A673 (cell line): Measurements from ENCODE around the gene RAP1GAP. TPM values are rescaled to one million over a fixed set of nuclear protein-coding genes. Genes with fewer than 3 reads are reported as not detected.
A peak's percentile ranks its signal among the peaks of the same experiment; 100 is the strongest.

Experiments used
- BruUV-seq: library from RNA; stranded (reverse); fragments of 400-500 nt; replicated peaks from 2 replicates; lab custom pipeline; 2021; lab: Mats Ljungman, UMichigan
- CTCF ChIA-PET: fragments of 300-600 bp; sonication (Branson Sonifier 250); formaldehyde crosslinking; loops from one replicate; lab custom pipeline; 2022; ENCODE audit warnings: antibody characterized with exemption; lab: Charles Lee
- POLR2A ChIA-PET: fragments of 300-600 bp; sonication (Branson Sonifier 250); formaldehyde crosslinking; loops from one replicate; lab custom pipeline; 2022; ENCODE audit warnings: antibody characterized with exemption; ENCODE audit not compliant: low non-redundant PET; lab: Charles Lee
- DNase-seq: peaks from one replicate; pipeline ENCODE4 v3.0.0-alpha.2; 2015; ENCODE audit warnings: low spot score
- H3K27ac ChIP-seq: fragments of 200-600 bp; sonication (generic); 2 replicates; pipeline ENCODE4 v1.5.1; 2016; ENCODE audit warnings: mixed run types, low read depth, mild to moderate bottlenecking, mixed read lengths, antibody characterized with exemption, low read length; ENCODE audit not compliant: poor library complexity, severe bottlenecking
- H3K27me3 ChIP-seq: fragments of 200-600 bp; sonication (generic); replicated peaks from 2 replicates; pipeline ENCODE4 v1.6.1; 2017; ENCODE audit warnings: mixed run types, low read depth, mild to moderate bottlenecking, mixed read lengths, antibody characterized with exemption, low read length; ENCODE audit not compliant: insufficient read depth, poor library complexity
- H3K36me3 ChIP-seq: fragments of 200-600 bp; sonication (generic); 2 replicates; pipeline ENCODE4 v1.6.1; 2016; ENCODE audit warnings: mixed run types, mild to moderate bottlenecking, mixed read lengths, antibody characterized with exemption, low read length; ENCODE audit not compliant: insufficient read depth, poor library complexity, severe bottlenecking
- H3K4me1 ChIP-seq: fragments of 200-600 bp; sonication (generic); 2 replicates; pipeline ENCODE4 v1.6.1; 2017; ENCODE audit warnings: mixed run types, mild to moderate bottlenecking, mixed read lengths, antibody characterized with exemption, low read length; ENCODE audit not compliant: insufficient read depth, poor library complexity, severe bottlenecking
- H3K4me3 ChIP-seq: fragments of 200-600 bp; sonication (generic); 2 replicates; pipeline ENCODE4 v1.5.1; 2016; ENCODE audit warnings: low read depth, mixed run types, mild to moderate bottlenecking, mixed read lengths, low read length; ENCODE audit not compliant: poor library complexity, severe bottlenecking
- H3K9me3 ChIP-seq: fragments of 200-600 bp; sonication (generic); 2 replicates; pipeline ENCODE4 v1.6.1; 2016; ENCODE audit warnings: mixed run types, low read depth, mild to moderate bottlenecking, mixed read lengths, antibody characterized with exemption, low read length; ENCODE audit not compliant: poor library complexity, severe bottlenecking
- EZH2 ChIP-seq: fragments of 200-600 bp; sonication (generic); IDR thresholded peaks from 2 replicates; pipeline ENCODE4 v1.6.1; 2017; ENCODE audit warnings: borderline replicate concordance, low read depth, mild to moderate bottlenecking, mixed read lengths, antibody characterized with exemption, low read length; ENCODE audit not compliant: poor library complexity, severe bottlenecking
- intact Hi-C: fragments of 100-400 bp; cut with micrococcal nuclease; formaldehyde crosslinking; loops from one replicate; pipeline ENCODE4 v1.10.0; 2022; ENCODE audit not compliant: unreplicated experiment
- total RNA-seq: library from RNA; stranded (reverse); gene quantifications from 2 replicates; pipeline ENCODE4 v1.2.3, GENCODE V29; 2021
- TF ChIP-seq, protein P1 (sequence below): fragments of 300-800, 200-600 bp; sonication (generic); conservative IDR thresholded peaks from 2 replicates; pipeline ENCODE4 v1.5.1; 2017; ENCODE audit warnings: low read depth, mild to moderate bottlenecking, antibody characterized with exemption, low read length, moderate library complexity, mixed read lengths

RAP1GAP gene
- total RNA-seq, 1 experiment from 2014 or later, result 37.7 TPM

DNA sequence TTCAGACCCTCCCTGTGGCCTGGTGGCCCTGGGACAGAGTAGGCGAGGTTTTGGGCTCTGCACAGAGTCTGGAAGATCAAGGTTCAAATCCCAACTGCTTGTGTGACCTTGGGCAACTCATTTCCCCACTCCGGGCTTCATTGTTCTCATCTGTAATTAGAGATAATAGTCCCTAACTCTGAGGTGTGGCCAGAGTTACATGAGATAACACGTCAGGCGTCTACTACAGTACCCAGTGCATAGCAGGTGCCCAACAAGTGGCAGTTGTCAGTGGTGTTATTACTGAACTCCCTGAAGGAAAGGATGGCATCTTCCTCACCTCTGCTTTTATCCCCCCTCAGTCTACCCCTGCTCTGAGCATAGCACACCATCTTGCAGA is 20.8 kb downstream of the RAP1GAP start:
- CTCF ChIA-PET, result no interaction called here
- POLR2A ChIA-PET, result no interaction called here
- Histone ChIP-seq H3K27ac (no peak overlapping the region), H3K36me3 (no peaks in the 10 kb centered on the region), H3K27me3 (no peaks in the 10 kb centered on the region), H3K4me3 (no peak overlapping the region), H3K9me3 (no peaks in the 10 kb centered on the region), H3K4me1 (peaks cover 57% of the 10 kb centered on the region)
- TF ChIP-seq EZH2, result no peak
- TF ChIP-seq, protein P1, sequence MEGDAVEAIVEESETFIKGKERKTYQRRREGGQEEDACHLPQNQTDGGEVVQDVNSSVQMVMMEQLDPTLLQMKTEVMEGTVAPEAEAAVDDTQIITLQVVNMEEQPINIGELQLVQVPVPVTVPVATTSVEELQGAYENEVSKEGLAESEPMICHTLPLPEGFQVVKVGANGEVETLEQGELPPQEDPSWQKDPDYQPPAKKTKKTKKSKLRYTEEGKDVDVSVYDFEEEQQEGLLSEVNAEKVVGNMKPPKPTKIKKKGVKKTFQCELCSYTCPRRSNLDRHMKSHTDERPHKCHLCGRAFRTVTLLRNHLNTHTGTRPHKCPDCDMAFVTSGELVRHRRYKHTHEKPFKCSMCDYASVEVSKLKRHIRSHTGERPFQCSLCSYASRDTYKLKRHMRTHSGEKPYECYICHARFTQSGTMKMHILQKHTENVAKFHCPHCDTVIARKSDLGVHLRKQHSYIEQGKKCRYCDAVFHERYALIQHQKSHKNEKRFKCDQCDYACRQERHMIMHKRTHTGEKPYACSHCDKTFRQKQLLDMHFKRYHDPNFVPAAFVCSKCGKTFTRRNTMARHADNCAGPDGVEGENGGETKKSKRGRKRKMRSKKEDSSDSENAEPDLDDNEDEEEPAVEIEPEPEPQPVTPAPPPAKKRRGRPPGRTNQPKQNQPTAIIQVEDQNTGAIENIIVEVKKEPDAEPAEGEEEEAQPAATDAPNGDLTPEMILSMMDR, result no peak
- intact Hi-C loops, result no loop called here
- BruUV-seq, result no TSS peak
- DNase-seq, result no peak

DNA sequence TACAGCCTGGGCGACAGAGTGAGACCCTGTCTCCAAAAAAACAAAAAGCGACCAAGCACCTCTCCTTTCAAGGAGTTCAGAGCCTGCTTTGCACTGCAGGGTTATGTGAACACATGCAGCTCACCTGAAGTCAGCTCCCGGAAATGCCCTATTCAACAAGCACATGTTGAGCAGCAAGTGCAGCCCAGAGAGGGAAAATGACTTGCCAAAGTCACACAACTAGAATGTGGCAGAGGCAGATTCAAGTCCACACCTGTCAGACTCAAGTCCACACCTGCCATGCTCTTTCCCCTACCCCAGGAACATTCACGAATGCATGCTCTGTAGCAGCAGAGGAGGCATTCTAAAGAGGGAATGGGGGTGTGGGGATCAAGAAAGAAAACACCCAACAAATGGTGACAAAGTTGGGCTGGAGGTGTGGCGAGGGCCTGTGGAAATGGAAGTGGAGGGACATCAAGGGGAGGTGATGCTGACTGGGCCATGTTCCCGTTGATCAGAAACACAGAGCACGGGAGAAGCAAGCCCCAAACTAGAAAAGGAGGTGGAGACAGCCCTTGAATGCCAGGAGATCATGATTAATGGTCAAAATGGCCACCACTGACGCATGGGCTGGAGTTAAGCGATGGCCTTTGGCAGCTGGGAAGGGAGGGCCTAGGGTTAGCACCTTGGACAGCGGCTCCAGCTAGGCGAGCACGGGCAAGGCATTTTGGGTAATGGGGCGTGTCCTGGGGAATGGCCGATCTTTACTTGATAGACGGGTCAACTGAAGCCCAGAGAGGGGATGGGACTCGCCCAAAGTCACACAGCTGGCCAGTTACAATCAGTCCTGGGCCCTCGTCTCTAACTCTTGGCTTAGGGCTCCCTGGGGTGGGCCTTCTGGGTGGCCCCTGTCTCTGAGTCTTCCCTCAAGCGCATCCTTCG is 21.5 kb downstream of the RAP1GAP start:
- Histone ChIP-seq H3K4me3 (no peak overlapping the region), H3K4me1 (peaks cover 51% of the 10 kb centered on the region), H3K27me3 (no peaks in the 10 kb centered on the region), H3K9me3 (no peaks in the 10 kb centered on the region), H3K36me3 (no peaks in the 10 kb centered on the region), H3K27ac (no peak overlapping the region)
- intact Hi-C loops, result no loop called here
- no TSS peak for BruUV-seq
- CTCF ChIA-PET, result interaction anchor here (0.5 kb wide), 1 partner anchor 21 kb away, joined by 5 read pairs; no protein-coding TSS in a partner anchor
- no peak for DNase-seq
- POLR2A ChIA-PET, result no interaction called here
- no peak for TF ChIP-seq EZH2
- TF ChIP-seq, protein P1, result no peak

GRCh38 chr1:21645550-21645949 is 23.6 kb downstream of the RAP1GAP start:
- no TSS peak for BruUV-seq

More at GRCh38 chr1:21645550-21645949, 23.6 kb downstream of the RAP1GAP start:
- Histone ChIP-seq H3K27ac (peak overlapping the region; percentile 67), H3K36me3 (no peaks in the 10 kb centered on the region), H3K27me3 (no peaks in the 10 kb centered on the region), H3K9me3 (no peaks in the 10 kb centered on the region), H3K4me1 (peaks cover 33% of the 10 kb centered on the region), H3K4me3 (no peak overlapping the region)
- ChIA-PET CTCF (interaction anchor here (0.6 kb wide), 1 partner anchor 1079 kb away, joined by 6 read pairs; no protein-coding TSS in a partner anchor), POLR2A (no interaction called here)
- no peak for TF ChIP-seq EZH2
- TF ChIP-seq, protein P1, result no peak
- peak; percentile 73 for DNase-seq
- intact Hi-C loops, result no loop called here
